Endothelial cell (in vitro differentiated cells): Measurements from ENCODE around the gene LAMC1. TPM values are rescaled to one million over a fixed set of nuclear protein-coding genes. Genes with fewer than 3 reads are reported as not detected.

Source experiments
- DNase-seq: peaks from one replicate; pipeline ENCODE4 v3.0.0; 2021; ENCODE audit warnings: low spot score
- H3K27ac Mint-ChIP-seq: one replicate; pipeline ENCODE4 v1.8.0; 2021; ENCODE audit warnings: mixed read lengths, inconsistent platforms; ENCODE audit not compliant: unreplicated experiment
- H3K27me3 Mint-ChIP-seq: one replicate; pipeline ENCODE4 v1.8.0; 2021; ENCODE audit warnings: mild to moderate bottlenecking, moderate library complexity, mixed read lengths, inconsistent platforms; ENCODE audit not compliant: unreplicated experiment
- H3K36me3 Mint-ChIP-seq: one replicate; pipeline ENCODE4 v1.8.0; 2021; ENCODE audit warnings: mild to moderate bottlenecking, low read depth, mixed read lengths, inconsistent platforms; ENCODE audit not compliant: unreplicated experiment
- H3K4me1 Mint-ChIP-seq: one replicate; pipeline ENCODE4 v1.8.0; 2021; ENCODE audit warnings: mild to moderate bottlenecking, mixed read lengths, inconsistent platforms; ENCODE audit not compliant: unreplicated experiment
- H3K4me3 Mint-ChIP-seq: one replicate; pipeline ENCODE4 v1.8.0; 2021; ENCODE audit warnings: mild to moderate bottlenecking, mixed read lengths, inconsistent platforms; ENCODE audit not compliant: unreplicated experiment
- H3K9me3 Mint-ChIP-seq: one replicate; pipeline ENCODE4 v1.8.0; 2021; ENCODE audit warnings: mixed read lengths, inconsistent platforms; ENCODE audit not compliant: unreplicated experiment
- total RNA-seq: library from RNA; stranded (reverse); fragmentation: NEBNext Ultra II Directional; extraction: Animal tissue kit (Norgen Biotek cat#: 25700); gene quantifications from one replicate; pipeline ENCODE4 v1.2.1, GENCODE V29; 2021; ENCODE audit not compliant: unreplicated experiment
- TF ChIP-seq, protein P1 (sequence below): fragments of 200-600 bp; sonication (generic); IDR thresholded peaks from one replicate; pipeline ENCODE4 v1.5.0; 2021; ENCODE audit warnings: antibody characterized with exemption; ENCODE audit not compliant: unreplicated experiment

LAMC1 gene
- total RNA-seq, 1 donor from 2014 or later = 265 TPM

- TF ChIP-seq, protein P1, sequence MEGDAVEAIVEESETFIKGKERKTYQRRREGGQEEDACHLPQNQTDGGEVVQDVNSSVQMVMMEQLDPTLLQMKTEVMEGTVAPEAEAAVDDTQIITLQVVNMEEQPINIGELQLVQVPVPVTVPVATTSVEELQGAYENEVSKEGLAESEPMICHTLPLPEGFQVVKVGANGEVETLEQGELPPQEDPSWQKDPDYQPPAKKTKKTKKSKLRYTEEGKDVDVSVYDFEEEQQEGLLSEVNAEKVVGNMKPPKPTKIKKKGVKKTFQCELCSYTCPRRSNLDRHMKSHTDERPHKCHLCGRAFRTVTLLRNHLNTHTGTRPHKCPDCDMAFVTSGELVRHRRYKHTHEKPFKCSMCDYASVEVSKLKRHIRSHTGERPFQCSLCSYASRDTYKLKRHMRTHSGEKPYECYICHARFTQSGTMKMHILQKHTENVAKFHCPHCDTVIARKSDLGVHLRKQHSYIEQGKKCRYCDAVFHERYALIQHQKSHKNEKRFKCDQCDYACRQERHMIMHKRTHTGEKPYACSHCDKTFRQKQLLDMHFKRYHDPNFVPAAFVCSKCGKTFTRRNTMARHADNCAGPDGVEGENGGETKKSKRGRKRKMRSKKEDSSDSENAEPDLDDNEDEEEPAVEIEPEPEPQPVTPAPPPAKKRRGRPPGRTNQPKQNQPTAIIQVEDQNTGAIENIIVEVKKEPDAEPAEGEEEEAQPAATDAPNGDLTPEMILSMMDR = no peak
- H3K4me3 Mint-ChIP-seq = no peak overlapping the region
- no peaks in the 10 kb centered on the region for H3K27me3 Mint-ChIP-seq
- no peak for DNase-seq
- no peaks in the 10 kb centered on the region for H3K4me1 Mint-ChIP-seq
- no peak overlapping the region for H3K27ac Mint-ChIP-seq
- no peaks in the 10 kb centered on the region for H3K36me3 Mint-ChIP-seq
- H3K9me3 Mint-ChIP-seq = no peaks in the 10 kb centered on the region
Observed at GRCh38 chr1:183166454-183166853, 143.2 kb downstream of the LAMC1 start.

DNA sequence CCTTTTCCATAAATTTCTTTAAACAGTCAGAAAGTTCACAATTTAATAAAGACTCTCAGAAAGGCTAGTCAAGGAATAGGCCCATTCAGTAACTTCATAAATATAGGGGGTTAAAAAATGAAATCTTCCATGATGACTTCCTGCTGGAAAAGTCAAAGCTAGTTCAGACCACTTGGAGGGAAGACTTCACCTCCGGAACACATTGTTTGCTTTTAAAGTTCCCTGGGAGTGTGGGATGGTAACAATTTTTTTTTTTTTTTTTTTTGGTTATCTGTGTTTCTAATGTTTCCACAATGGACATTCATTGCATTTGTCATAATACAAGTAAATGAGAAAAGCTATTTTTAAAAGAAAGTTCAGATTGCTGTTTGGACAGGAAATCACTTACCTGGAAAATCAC lies 144.5 kb downstream of the LAMC1 start:
- Mint-ChIP-seq H3K36me3 (no peaks in the 10 kb centered on the region), H3K4me1 (no peaks in the 10 kb centered on the region), H3K27me3 (no peaks in the 10 kb centered on the region), H3K27ac (no peak overlapping the region), H3K9me3 (no peaks in the 10 kb centered on the region), H3K4me3 (no peak overlapping the region)
- DNase-seq = no peak
- TF ChIP-seq, protein P1 = no peak

- Mint-ChIP-seq H3K9me3 (no peaks in the 10 kb centered on the region), H3K27me3 (no peaks in the 10 kb centered on the region), H3K27ac (no peak overlapping the region), H3K36me3 (no peaks in the 10 kb centered on the region), H3K4me1 (no peaks in the 10 kb centered on the region), H3K4me3 (no peak overlapping the region)
- TF ChIP-seq, protein P1 = no peak
- DNase-seq = no peak
Observed at GRCh38 chr1:183168308-183168707, 145.1 kb downstream of the LAMC1 start.

DNA sequence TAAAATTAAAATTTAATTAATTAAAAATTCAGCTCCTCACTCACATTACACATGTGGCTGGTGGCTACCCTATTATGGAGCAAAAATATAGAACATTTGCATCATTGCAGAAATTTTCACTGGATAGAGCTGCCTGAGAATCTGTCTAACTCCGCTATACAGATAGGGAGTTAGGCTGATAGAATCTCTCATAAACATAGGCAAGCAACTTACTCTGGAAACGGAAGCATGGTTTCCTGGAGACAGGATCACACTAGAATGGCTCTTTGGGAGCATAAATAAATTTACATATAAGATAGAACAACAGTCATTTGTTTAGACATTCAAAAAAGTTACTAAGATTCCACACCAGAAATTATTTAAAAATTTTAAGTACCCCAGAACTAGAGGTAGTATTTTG lies 150.6 kb downstream of the LAMC1 start:
- no peak for DNase-seq
- Mint-ChIP-seq H3K36me3 (no peaks in the 10 kb centered on the region), H3K27ac (no peak overlapping the region), H3K27me3 (no peaks in the 10 kb centered on the region), H3K4me1 (no peaks in the 10 kb centered on the region), H3K4me3 (no peak overlapping the region), H3K9me3 (no peaks in the 10 kb centered on the region)
- TF ChIP-seq, protein P1 = no peak

GRCh38 chr1:183175631-183176030 lies 152.4 kb downstream of the LAMC1 start:
- Mint-ChIP-seq H3K4me3 (no peak overlapping the region), H3K9me3 (no peaks in the 10 kb centered on the region), H3K36me3 (no peaks in the 10 kb centered on the region), H3K27me3 (no peaks in the 10 kb centered on the region), H3K27ac (no peak overlapping the region), H3K4me1 (peaks cover 3% of the 10 kb centered on the region)
- TF ChIP-seq, protein P1 = no peak
- no peak for DNase-seq
